ENCODE results near the gene ESF1.

Gene ESF1

DNA sequence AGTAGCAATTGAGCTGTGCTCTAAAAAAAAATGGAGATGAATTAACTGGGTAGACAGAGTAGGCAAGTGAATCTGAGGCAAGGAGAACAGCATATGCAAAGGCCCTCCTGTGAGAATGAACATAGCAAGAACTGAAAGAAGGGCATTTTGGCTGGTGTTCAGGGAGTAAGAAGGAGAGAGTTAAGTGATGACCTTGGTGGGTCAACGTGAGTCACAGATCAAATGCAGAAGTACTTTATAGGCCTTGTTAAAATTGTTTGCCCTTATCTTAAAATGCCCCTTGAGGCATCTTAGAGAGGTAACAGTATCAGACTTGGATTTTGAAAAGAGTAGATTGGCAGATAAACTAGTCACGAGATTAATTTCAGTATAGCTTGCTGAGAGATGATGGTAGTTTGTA is 24.7 kb upstream of the ESF1 start:
- TF ChIP-seq ZNF274 (IDR thresholded peaks at IDR 0.05; ENCODE audit: low read depth, low read length) = no peak
- no peak overlapping the region for H3K4me3 ChIP-seq (ENCODE audit: low read length)

DNA sequence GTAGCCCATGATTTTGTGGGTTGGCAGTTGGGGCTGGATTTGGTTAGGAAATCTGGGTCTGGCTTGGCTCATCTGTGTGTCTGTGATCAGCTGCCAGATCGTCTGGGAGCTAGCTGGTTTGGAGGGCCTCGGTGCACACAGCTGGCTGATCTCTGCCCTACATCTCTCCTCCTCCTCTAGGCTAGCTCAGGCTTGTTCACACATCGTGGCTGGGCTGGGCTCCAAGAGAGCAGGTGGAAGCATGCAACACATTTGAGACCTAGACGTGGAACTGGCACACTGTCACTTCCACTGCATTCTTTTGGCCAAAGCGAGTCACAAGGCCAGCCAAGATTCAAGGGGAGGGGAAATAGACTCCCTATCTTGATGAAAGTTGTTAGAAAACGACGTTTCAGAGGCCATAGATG is 16.0 kb upstream of the ESF1 start:
- TF ChIP-seq ZNF274 (IDR thresholded peaks at IDR 0.05; ENCODE audit: low read depth, low read length) = no peak
- no peak overlapping the region for H3K4me3 ChIP-seq (ENCODE audit: low read length)

DNA sequence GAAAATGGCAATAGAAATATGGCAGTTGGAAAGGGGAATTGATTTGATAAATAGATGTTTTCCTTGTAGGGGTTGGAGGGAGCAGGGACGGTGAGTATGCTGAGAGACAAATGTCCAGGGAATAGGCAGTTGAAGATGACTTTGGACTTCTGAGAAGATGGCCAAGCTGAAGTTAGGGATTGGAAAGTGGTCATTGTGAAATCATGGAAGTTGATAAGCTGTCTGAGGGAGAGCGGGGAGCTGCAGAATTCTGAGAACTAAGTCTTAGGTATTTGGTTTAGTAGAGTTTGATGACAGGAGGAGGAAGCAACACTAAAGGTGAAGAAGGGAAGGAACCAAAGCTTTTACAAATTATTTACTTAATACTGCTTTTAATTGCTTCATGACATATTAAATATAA is 15.3 kb upstream of the ESF1 start:
- TF ChIP-seq ZNF274 (IDR thresholded peaks at IDR 0.05; ENCODE audit: low read depth, low read length) = no peak
- no peak overlapping the region for H3K4me3 ChIP-seq (ENCODE audit: low read length)

DNA sequence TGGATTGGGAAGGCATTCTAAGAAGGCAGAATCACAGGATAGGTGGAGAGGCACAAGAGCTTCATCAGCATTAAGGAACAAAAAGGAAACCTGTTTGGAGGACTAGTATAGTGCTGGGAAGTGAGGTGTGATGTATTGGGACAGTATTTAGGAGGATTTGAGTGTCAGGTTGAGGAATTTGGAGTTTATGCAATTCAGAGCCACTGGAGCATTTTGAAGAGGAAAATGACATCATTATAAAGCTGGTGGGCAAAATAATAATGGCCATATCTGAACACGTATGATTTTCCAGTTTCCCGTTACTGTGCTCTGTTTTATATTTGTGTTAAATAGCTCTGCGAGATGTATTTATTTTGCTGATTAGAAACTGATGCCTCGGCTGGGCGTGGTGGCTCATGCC is 14.3 kb upstream of the ESF1 start:
- H3K4me3 ChIP-seq (ENCODE audit: low read length) = no peak overlapping the region

DNA sequence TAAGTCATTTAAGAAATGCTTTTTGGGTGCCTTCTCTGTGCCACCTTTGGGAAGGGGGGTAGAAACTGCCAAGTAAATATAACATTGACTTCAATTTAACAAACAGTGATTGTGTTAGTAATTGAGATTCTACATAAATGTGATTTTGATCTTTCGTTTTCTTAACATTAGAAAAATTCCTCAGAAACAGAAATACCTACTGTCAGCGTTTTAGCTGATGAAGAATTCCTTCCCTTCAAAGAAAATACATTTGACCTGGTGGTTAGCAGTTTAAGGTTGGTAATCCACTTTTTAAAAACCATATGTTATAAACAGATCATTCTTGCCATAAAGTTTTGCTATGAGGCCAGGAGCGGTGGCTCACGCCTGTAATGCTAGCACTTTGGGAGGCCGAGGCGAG is 9.9 kb upstream of the ESF1 start:
- TF ChIP-seq ZNF274 (IDR thresholded peaks at IDR 0.05; ENCODE audit: low read depth, low read length) = no peak
- H3K4me3 ChIP-seq (ENCODE audit: low read length) = no peak overlapping the region

More for the DNA sequence above, 14.3 kb upstream of the ESF1 start:
- no peak for TF ChIP-seq ZNF274 (IDR thresholded peaks at IDR 0.05; ENCODE audit: low read depth, low read length)

DNA sequence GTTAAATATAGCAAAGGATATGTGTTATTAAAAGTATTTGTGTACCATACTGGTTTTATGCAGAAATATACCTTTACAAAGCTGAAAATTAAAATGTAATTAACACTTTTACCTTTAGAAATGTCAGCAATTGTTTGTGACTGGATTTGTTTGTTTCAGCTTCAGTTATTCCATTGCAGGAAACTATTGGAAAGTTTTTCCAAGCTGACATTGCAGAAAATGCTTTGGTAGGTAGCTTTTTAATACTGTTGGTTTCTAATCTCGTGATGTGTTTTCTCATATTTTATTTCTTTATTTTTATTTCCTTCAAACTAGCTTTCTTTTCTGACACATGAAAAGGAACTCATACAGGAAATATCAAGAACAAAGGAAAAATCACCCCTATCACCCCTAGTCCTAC is 8.3 kb upstream of the ESF1 start:
- no peak overlapping the region for H3K4me3 ChIP-seq (ENCODE audit: low read length)
- no peak for TF ChIP-seq ZNF274 (IDR thresholded peaks at IDR 0.05; ENCODE audit: low read depth, low read length)

DNA sequence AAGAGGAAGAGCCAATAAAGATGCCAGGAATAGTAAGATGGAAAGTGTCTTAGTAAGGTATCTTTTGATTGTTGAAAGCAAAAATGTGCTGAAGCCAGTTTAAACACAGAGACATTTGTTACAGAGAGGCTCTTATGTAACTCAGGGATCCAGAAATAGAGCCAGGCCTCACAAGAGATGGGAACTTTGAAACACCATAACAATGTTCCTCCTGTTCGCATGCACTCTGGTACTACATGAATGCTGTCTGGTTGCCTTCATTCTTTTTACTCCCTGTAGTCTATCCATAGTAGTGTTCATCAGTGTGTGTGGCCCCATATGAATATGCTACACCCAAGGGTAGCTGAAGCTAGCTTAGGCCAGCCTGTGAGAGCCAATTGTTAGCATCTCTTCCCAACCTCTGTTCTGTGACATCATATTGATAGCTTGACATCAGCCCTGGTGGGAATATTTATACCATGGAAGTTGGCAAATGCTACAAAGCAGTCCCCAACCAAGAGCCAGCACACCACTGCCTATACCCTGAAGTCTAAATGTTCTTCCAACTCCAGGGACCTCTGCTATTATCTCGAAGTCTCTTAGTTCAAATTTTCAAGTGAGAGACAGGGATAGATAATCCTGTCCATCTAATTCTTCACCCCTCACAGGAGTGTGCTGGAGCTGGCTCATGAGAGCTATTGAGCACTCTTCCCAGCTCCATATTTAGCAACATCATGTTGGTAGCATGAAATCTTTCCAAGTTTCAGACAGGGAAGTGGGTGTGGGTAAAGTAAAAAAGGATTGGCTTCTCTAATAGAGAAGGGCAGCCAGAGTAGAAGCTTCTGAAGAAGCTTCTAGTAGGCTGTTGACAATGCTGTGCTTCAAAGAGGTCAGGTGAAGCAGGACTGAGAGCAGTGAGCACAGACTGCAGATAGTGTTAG is 7.1 kb upstream of the ESF1 start:
- no peak overlapping the region for H3K4me3 ChIP-seq (ENCODE audit: low read length)
- no peak for TF ChIP-seq ZNF274 (IDR thresholded peaks at IDR 0.05; ENCODE audit: low read depth, low read length)

DNA sequence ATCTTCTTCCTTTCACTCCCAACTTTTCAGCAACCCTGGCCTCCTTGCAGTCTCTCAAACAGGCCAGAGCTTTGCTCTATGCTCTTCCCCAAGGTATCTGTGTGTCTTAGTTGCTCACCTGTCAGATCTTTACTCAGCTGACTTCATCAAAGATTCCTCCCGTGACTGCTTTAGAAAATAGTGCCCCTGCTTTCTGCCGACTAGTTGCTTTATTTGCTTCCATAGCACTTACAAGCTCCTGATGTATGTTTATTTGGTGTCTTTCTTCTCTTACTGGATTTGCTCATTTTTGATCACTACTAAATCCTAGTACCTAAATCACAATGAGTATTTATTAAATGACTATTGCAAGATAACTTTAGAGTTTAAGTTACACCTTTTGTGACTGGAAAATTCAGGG is 6.0 kb upstream of the ESF1 start:
- no peak for TF ChIP-seq ZNF274 (IDR thresholded peaks at IDR 0.05; ENCODE audit: low read depth, low read length)

DNA sequence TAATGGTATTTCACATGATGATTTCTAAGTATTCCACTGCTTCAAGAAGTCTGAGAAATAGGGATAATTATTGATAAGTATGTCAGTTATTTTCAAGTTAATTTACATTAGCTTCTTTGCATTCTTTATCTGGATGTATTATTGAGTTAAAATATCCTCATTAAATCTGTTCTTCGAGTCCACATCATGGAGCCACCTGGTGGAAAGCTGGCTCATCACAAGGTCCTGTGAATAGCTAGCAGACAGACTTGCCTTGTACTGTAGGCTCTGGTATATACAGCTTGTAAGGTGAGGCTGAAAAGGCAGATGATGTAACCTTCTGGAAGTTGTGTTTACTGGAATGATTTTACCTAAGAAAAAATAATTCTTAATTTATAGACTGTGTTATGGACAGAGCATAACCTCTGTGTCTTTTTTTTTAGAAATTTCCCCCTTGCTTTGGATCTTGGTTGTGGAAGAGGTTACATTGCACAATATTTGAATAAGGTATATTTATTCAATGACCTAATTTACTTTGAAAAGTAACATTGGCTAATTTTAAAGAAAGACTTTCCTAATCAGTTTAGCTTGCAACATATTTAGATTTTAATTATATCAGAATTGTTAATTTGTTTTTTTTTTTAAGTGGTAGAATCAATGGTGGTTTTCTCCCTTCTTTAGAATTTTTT is 3.6 kb upstream of the ESF1 start:
- H3K4me3 ChIP-seq (ENCODE audit: low read length) = no peak overlapping the region
- no peak for TF ChIP-seq ZNF274 (IDR thresholded peaks at IDR 0.05; ENCODE audit: low read depth, low read length)

More for the DNA sequence above, 6.0 kb upstream of the ESF1 start:
- H3K4me3 ChIP-seq (ENCODE audit: low read length) = no peak overlapping the region

DNA sequence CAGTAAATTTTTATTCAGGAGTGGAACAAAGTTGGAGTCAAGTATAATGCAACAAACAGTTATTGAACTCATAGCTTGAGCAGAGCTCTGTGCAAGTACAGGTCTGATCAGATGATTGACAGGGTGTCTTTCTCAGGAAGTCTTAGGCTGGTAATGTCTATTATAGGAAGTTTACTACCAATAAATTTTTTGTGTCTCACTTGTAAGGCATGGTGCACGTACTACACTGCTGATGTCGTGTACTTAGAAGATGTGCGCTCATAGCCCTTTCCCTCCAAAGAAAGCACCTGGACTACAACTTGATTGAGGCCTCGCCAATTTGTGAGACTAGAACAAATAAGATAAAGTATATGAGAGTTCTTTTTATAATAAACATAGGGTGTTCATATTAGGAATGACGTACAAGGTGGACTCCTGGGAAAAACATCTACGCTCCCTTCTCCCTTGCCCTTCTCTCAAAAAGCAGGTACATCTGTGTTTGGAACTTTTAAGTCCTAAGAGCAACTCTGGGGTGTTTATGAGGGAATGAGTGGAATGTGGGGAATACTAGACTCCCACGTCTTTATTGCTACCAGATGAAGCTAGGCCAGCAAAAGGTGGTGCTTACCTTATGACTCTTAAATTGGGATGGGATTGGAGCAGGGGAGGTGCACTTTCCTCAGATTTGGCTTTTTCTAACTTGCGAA is 1.6 kb upstream of the ESF1 start:
- H3K4me3 ChIP-seq (ENCODE audit: low read length) = peak overlapping the region; percentile 99
- TF ChIP-seq ZNF274 (IDR thresholded peaks at IDR 0.05; ENCODE audit: low read depth, low read length) = no peak

DNA sequence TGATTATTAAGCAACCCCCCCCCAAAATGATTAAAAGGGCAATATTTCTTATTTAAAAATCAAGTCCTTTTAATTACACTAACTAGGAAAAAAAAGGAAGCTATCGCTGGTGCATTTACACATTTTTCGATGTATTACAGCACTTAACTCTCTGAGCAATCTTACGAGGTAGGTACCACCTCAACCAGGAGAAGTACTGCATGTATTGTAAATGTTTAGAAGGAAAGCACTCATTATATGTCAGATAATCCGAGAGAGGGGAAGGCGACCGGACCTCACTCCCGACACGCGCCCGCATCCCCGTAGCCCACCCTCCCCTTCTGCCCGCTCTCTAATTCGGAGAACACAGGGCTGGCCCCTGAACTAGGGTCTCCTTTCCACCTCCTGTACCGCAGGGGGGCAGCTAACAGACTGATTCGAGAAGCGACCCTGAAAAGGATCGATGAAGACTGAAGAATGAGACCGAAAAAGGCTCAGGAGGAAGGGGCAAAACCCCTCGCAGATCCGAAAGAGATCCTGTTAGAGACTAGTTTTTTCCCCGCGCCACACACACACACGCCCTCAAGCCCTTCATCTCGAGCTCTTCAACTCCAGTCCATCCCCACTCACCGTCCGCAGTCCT is 337 bp downstream of the ESF1 start:
- TF ChIP-seq ZNF274 (IDR thresholded peaks at IDR 0.05; ENCODE audit: low read depth, low read length) = no peak
- peak overlapping the region; percentile 99 for H3K4me3 ChIP-seq (ENCODE audit: low read length)

DNA sequence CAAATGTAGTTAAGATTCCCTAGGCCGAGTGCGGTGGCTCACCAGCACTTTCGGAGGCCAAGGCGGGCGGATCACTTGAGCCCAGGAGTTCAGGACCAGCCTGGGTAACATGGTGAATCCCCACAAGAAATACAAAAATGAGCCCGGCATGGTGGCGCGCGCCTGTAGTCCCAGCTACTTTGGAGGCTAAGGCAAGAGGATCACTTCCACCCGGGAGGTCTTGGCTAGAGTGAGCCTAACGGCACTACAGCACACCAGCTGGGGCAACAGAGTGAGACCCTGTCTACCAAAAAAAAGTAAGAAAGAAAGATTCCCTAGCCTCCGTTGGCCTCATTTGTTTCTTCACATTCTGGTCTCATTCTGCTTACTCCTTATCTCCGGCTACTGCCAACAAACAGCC is 1.2 kb downstream of the ESF1 start:
- no peak for TF ChIP-seq ZNF274 (IDR thresholded peaks at IDR 0.05; ENCODE audit: low read depth, low read length)

DNA sequence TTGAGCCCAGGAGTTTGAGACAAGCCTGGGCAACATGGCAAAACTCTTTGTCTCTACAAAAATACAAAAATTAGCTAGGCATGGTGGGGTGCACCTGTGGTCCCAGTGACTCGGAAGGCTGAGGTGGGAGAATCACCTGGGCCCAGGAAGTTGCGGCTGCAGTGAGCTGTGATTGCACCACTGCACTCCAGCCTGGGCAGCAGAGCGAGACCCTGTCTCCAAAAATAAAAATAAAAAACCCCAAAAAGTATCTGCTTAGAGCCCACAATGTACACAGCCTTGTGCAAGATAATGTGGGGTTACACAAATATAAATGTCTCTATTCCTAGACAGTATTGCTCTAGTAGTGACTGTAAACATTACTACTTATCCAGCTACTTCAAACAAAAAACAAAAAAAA is 5.9 kb downstream of the ESF1 start:
- TF ChIP-seq ZNF274 (IDR thresholded peaks at IDR 0.05; ENCODE audit: low read depth, low read length) = no peak
- H3K4me3 ChIP-seq (ENCODE audit: low read length) = no peak overlapping the region

More for the DNA sequence above, 1.2 kb downstream of the ESF1 start:
- peak overlapping the region; percentile 99 for H3K4me3 ChIP-seq (ENCODE audit: low read length)

DNA sequence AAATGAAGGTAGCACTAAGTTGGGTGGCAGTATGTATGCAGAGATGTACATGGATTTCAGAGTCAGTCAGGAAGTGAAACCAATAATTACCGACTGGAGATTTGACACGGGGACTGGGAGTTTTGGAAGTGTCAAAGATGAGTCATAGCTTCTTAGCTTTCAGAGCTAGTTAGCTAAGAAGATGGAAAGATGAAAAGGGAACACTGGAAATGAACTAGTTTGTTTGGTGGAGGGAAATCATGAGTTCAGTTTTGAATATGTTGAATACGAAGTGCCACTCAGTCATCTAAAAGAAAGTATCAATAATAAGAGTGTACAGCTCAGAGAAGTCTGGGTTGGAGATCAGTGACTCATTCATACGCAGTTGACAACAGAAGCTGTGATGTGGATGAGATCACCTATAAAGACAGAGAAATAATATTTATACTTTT is 7.5 kb downstream of the ESF1 start:
- no peak for TF ChIP-seq ZNF274 (IDR thresholded peaks at IDR 0.05; ENCODE audit: low read depth, low read length)
- H3K4me3 ChIP-seq (ENCODE audit: low read length) = no peak overlapping the region
